HG03439 (cell line): Measurements from ENCODE around the gene TFDP1.
"Not testable (repeated sequence)": the region's sequence is repeated elsewhere in the genome, so short reads cannot be mapped to it uniquely, and the experiment has no call there.

Experiments
- ATAC-seq: cut with Tn5 transposase; IDR thresholded peaks from one replicate; pipeline ENCODE4 v1.9.1; 2021; ENCODE audit warnings: mild to moderate bottlenecking, moderate library complexity; ENCODE audit not compliant: unreplicated experiment

Gene TFDP1

GRCh38 chr13:113565526-113566226 lies 18.9 kb upstream of the TFDP1 start:
- ATAC-seq, result no peak

- no peak for ATAC-seq
These were observed 18.4 kb upstream of the TFDP1 start for GRCh38 chr13:113566227-113566561.

GRCh38 chr13:113567681-113568080 lies 16.9 kb upstream of the TFDP1 start:
- ATAC-seq, result no peak

- ATAC-seq, result no peak
These were observed 11.5 kb upstream of the TFDP1 start for GRCh38 chr13:113573065-113573464.

GRCh38 chr13:113576597-113576996 lies 8.0 kb upstream of the TFDP1 start:
- no peak for ATAC-seq

- ATAC-seq, result no peak
These were observed 6.6 kb upstream of the TFDP1 start for GRCh38 chr13:113577881-113578435.

GRCh38 chr13:113579686-113580085 lies 4.9 kb upstream of the TFDP1 start:
- ATAC-seq, result no peak

GRCh38 chr13:113581871-113582270 lies 2.7 kb upstream of the TFDP1 start:
- no peak for ATAC-seq

- ATAC-seq, result no peak
These were observed 1.5 kb upstream of the TFDP1 start for GRCh38 chr13:113582841-113583631.

- ATAC-seq, result peak; percentile 35
These were observed 518 bp downstream of the TFDP1 start for GRCh38 chr13:113584870-113585671.

- ATAC-seq, result no peak
These were observed 1.3 kb downstream of the TFDP1 start for GRCh38 chr13:113585896-113586295.

- ATAC-seq, result no peak
These were observed 2.3 kb downstream of the TFDP1 start for GRCh38 chr13:113586661-113587479.

- ATAC-seq, result no peak
These were observed 4.0 kb downstream of the TFDP1 start for GRCh38 chr13:113588394-113589111.

- ATAC-seq, result no peak
These were observed 4.9 kb downstream of the TFDP1 start for GRCh38 chr13:113589251-113589960.

GRCh38 chr13:113589961-113590339 lies 5.4 kb downstream of the TFDP1 start:
- no peak for ATAC-seq

GRCh38 chr13:113591750-113592149 lies 7.2 kb downstream of the TFDP1 start:
- ATAC-seq, result no peak

- ATAC-seq, result no peak
These were observed 8.0 kb downstream of the TFDP1 start for GRCh38 chr13:113592571-113592970.

GRCh38 chr13:113594066-113594821 lies 9.7 kb downstream of the TFDP1 start:
- not testable (repeated sequence) for ATAC-seq

GRCh38 chr13:113595131-113595530 lies 10.6 kb downstream of the TFDP1 start:
- ATAC-seq, result no peak
